Measurements from ENCODE around the gene CAB39.
"Not testable (repeated sequence)": the region's sequence is repeated elsewhere in the genome, so short reads cannot be mapped to it uniquely, and the experiment has no call there.

CAB39 gene

GRCh38 chr2:230723363-230723762 lies 10.7 kb downstream of the CAB39 start:
- DNase-seq (ENCODE audit: low spot score) = no peak
- H3K27me3 ChIP-seq (ENCODE audit: insufficient read depth, poor library complexity, severe bottlenecking) = no peaks in the 10 kb centered on the region
- ATAC-seq (ENCODE audit: low read depth) = no peak
- H3K4me3 ChIP-seq (ENCODE audit: severe bottlenecking) = no peak overlapping the region
- peaks cover 68% of the 10 kb centered on the region for H3K36me3 ChIP-seq (ENCODE audit: low read depth)
- TF ChIP-seq CTCF (IDR thresholded peaks at IDR 0.05; ENCODE audit: poor library complexity, severe bottlenecking) = no peak
- no peaks in the 10 kb centered on the region for H3K9me3 ChIP-seq (ENCODE audit: severe bottlenecking)
- H3K4me1 ChIP-seq (ENCODE audit: insufficient read depth, poor library complexity, severe bottlenecking) = peaks cover 29% of the 10 kb centered on the region
- peak overlapping the region; percentile 32 for H3K27ac ChIP-seq (ENCODE audit: poor library complexity, severe bottlenecking)

- ATAC-seq (ENCODE audit: low read depth); H3K27ac ChIP-seq (ENCODE audit: poor library complexity, severe bottlenecking); H3K27me3 ChIP-seq (ENCODE audit: insufficient read depth, poor library complexity, severe bottlenecking); H3K9me3 ChIP-seq (ENCODE audit: severe bottlenecking); DNase-seq (ENCODE audit: low spot score); H3K4me3 ChIP-seq (ENCODE audit: severe bottlenecking): not testable (repeated sequence)
- H3K36me3 ChIP-seq (ENCODE audit: low read depth) = peaks cover 68% of the 10 kb centered on the region
- peaks cover 27% of the 10 kb centered on the region for H3K4me1 ChIP-seq (ENCODE audit: insufficient read depth, poor library complexity, severe bottlenecking)
Measured at GRCh38 chr2:230724957-230725356, 12.3 kb downstream of the CAB39 start.

- no peak for ATAC-seq (ENCODE audit: low read depth)
- DNase-seq (ENCODE audit: low spot score) = no peak
- no peak overlapping the region for H3K4me3 ChIP-seq (ENCODE audit: severe bottlenecking)
- no peak overlapping the region for H3K27ac ChIP-seq (ENCODE audit: poor library complexity, severe bottlenecking)
- no peak for TF ChIP-seq CTCF (IDR thresholded peaks at IDR 0.05; ENCODE audit: poor library complexity, severe bottlenecking)
- peaks cover 21% of the 10 kb centered on the region for H3K36me3 ChIP-seq (ENCODE audit: low read depth)
- peaks cover 16% of the 10 kb centered on the region for H3K4me1 ChIP-seq (ENCODE audit: insufficient read depth, poor library complexity, severe bottlenecking)
- no peaks in the 10 kb centered on the region for H3K9me3 ChIP-seq (ENCODE audit: severe bottlenecking)
- H3K27me3 ChIP-seq (ENCODE audit: insufficient read depth, poor library complexity, severe bottlenecking) = no peaks in the 10 kb centered on the region
Measured at GRCh38 chr2:230731512-230731911, 18.9 kb downstream of the CAB39 start.

- Histone ChIP-seq H3K27me3 (ENCODE audit: insufficient read depth, poor library complexity, severe bottlenecking) (no peaks in the 10 kb centered on the region), H3K4me1 (ENCODE audit: insufficient read depth, poor library complexity, severe bottlenecking) (peaks cover 27% of the 10 kb centered on the region), H3K36me3 (ENCODE audit: low read depth) (peaks cover 17% of the 10 kb centered on the region), H3K4me3 (ENCODE audit: severe bottlenecking) (no peak overlapping the region), H3K27ac (ENCODE audit: poor library complexity, severe bottlenecking) (peak overlapping the region; percentile 2), H3K9me3 (ENCODE audit: severe bottlenecking) (no peaks in the 10 kb centered on the region)
- DNase-seq (ENCODE audit: low spot score) (no peak), ATAC-seq (ENCODE audit: low read depth) (no peak)
- TF ChIP-seq CTCF (IDR thresholded peaks at IDR 0.05; ENCODE audit: poor library complexity, severe bottlenecking) = no peak
Measured at GRCh38 chr2:230732914-230733401, 20.3 kb downstream of the CAB39 start.

GRCh38 chr2:230734247-230735175 lies 21.9 kb downstream of the CAB39 start:
- Histone ChIP-seq H3K9me3 (ENCODE audit: severe bottlenecking) (no peaks in the 10 kb centered on the region), H3K27me3 (ENCODE audit: insufficient read depth, poor library complexity, severe bottlenecking) (no peaks in the 10 kb centered on the region), H3K4me1 (ENCODE audit: insufficient read depth, poor library complexity, severe bottlenecking) (peaks cover 39% of the 10 kb centered on the region), H3K27ac (ENCODE audit: poor library complexity, severe bottlenecking) (peak overlapping the region; percentile 2), H3K4me3 (ENCODE audit: severe bottlenecking) (no peak overlapping the region), H3K36me3 (ENCODE audit: low read depth) (peaks cover 23% of the 10 kb centered on the region)
- DNase-seq (ENCODE audit: low spot score) = no peak
- TF ChIP-seq CTCF (IDR thresholded peaks at IDR 0.05; ENCODE audit: poor library complexity, severe bottlenecking) = no peak
- ATAC-seq (ENCODE audit: low read depth) = no peak
